Spleen (tissue), 7 donors: ENCODE measurements around the gene SLC24A3.

ENCODE experiments used
- POLR2A ChIP-seq, 3 donors: fragments of 450-650 bp; IDR thresholded peaks; one replicate each; pipeline ENCODE4 v1.5.1; 2017; ENCODE audit warnings: antibody characterized with exemption in 3 of 3, mild to moderate bottlenecking in 1 of 3
- TF ChIP-seq, protein P1 (sequence below), 11 experiments: fragments of 200-600 bp in 7 of 11; fragments of 450-650 bp in 4 of 11; sonication (generic) in 4 of 11; IDR thresholded peaks in 8 of 11; conservative IDR thresholded peaks in 3 of 11; 1 replicate in 7 of 11; 2 replicates in 4 of 11; pipeline versions ENCODE4 v1.4.0 to v1.8.0; 2016 to 2021; ENCODE audit warnings: antibody characterized with exemption in 11 of 11, inconsistent platforms in 4 of 11, mild to moderate bottlenecking in 1 of 11
- donor health status: DM: no; HTN: no; CAD: no; lungs with moderate emphysema.
- donor health status: DM: no; HTN: no; CAD: no.
- donor health status: DM: no; HTN: no; CAD: no.

DNA sequence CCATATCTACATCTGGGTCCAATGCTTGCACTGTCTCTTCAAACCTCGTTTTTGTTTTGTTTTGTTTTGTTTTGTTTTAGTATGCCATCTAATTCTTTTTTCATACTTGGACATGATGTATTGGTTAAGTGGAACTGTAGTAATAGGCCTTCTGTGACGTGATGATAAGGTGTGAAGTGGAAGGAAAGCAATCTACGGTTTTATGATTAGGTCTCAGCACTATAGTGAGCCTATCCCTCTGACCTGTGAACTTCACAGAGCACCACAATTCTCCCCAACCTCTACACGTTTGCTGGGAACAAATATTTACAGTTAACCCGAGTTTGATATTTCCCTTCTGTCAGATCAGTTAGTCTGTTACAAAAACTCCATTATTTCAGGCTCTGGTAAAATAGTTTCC lies 19.1 kb upstream of the SLC24A3 start:
- TF ChIP-seq, protein P1, sequence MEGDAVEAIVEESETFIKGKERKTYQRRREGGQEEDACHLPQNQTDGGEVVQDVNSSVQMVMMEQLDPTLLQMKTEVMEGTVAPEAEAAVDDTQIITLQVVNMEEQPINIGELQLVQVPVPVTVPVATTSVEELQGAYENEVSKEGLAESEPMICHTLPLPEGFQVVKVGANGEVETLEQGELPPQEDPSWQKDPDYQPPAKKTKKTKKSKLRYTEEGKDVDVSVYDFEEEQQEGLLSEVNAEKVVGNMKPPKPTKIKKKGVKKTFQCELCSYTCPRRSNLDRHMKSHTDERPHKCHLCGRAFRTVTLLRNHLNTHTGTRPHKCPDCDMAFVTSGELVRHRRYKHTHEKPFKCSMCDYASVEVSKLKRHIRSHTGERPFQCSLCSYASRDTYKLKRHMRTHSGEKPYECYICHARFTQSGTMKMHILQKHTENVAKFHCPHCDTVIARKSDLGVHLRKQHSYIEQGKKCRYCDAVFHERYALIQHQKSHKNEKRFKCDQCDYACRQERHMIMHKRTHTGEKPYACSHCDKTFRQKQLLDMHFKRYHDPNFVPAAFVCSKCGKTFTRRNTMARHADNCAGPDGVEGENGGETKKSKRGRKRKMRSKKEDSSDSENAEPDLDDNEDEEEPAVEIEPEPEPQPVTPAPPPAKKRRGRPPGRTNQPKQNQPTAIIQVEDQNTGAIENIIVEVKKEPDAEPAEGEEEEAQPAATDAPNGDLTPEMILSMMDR (IDR thresholded peaks at IDR 0.05 in 8 of 11, conservative IDR thresholded peaks at IDR 0.05 in 3 of 11), result no peak
- TF ChIP-seq POLR2A (IDR thresholded peaks at IDR 0.05), result no peak
